Measurements from ENCODE around the gene NUAK1.

The NUAK1 gene

DNA sequence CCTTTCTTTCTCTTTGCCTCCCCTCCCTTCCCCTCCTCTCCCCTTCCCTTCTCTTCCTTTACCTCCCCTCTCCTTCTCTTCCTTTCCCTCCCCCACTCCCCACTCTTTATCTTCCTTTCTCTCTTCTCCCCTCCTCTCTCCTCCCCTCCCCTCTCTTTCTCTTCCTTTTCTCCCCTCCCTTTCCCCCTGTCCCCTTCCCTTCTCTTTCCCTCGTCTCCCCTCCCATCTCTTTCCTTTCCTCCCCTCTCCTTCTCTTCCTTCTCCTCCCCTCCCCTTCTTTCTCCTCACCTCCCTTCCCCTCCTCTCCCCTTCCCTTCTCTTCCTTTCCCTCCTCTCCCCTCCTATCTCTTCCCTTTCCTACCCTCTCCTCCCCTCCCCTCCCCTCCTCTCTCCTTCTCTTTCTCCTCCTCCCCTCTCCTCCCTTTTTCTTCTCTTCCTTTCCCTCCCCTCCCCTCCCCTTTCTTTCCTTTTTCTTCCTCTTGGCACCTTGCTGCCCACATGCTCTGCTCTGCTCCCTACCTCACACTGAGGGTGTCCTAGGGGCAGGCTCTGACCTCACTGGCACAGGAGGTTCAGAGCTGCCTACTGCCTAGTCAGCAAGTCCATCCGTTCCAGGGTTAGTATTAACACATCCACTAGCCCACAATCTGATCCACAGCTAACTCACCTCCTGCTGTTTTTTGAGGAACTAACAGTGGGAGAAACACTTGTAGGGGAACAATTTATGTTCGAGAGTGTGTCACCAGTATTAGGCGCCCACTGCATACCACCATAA, 101.0 kb downstream of the NUAK1 start:
- H3K4me2 ChIP-seq (ENCODE audit: low read length): no peak overlapping the region
- no peak overlapping the region for H3K9ac ChIP-seq (ENCODE audit: low read length)
- no peak overlapping the region for H3K27ac ChIP-seq (ENCODE audit: low read length)
- H3K4me1 ChIP-seq (ENCODE audit: low read length): no peaks in the 10 kb centered on the region
- H3K27me3 ChIP-seq (ENCODE audit: low read depth, low read length): no peaks in the 10 kb centered on the region
- TF ChIP-seq EZH2phosphoT487 (IDR thresholded peaks at IDR 0.05; ENCODE audit: low read depth): no peak
- TF ChIP-seq, protein P1, sequence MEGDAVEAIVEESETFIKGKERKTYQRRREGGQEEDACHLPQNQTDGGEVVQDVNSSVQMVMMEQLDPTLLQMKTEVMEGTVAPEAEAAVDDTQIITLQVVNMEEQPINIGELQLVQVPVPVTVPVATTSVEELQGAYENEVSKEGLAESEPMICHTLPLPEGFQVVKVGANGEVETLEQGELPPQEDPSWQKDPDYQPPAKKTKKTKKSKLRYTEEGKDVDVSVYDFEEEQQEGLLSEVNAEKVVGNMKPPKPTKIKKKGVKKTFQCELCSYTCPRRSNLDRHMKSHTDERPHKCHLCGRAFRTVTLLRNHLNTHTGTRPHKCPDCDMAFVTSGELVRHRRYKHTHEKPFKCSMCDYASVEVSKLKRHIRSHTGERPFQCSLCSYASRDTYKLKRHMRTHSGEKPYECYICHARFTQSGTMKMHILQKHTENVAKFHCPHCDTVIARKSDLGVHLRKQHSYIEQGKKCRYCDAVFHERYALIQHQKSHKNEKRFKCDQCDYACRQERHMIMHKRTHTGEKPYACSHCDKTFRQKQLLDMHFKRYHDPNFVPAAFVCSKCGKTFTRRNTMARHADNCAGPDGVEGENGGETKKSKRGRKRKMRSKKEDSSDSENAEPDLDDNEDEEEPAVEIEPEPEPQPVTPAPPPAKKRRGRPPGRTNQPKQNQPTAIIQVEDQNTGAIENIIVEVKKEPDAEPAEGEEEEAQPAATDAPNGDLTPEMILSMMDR (IDR thresholded peaks at IDR 0.05; ENCODE audit: low read depth, low read length): no peak
- no peaks in the 10 kb centered on the region for H3K36me3 ChIP-seq (replicated peaks; ENCODE audit: low read depth, low read length)
- no peak overlapping the region for H3K4me3 ChIP-seq (ENCODE audit: low read length)
- no peak overlapping the region for H2AFZ ChIP-seq (ENCODE audit: low read depth, low read length)
- H4K20me1 ChIP-seq (ENCODE audit: insufficient read depth, low read length): no peaks in the 10 kb centered on the region
- no peaks in the 10 kb centered on the region for H3K79me2 ChIP-seq (ENCODE audit: low read length)
- H3K9me3 ChIP-seq (ENCODE audit: insufficient read depth, low read length): no peaks in the 10 kb centered on the region

DNA sequence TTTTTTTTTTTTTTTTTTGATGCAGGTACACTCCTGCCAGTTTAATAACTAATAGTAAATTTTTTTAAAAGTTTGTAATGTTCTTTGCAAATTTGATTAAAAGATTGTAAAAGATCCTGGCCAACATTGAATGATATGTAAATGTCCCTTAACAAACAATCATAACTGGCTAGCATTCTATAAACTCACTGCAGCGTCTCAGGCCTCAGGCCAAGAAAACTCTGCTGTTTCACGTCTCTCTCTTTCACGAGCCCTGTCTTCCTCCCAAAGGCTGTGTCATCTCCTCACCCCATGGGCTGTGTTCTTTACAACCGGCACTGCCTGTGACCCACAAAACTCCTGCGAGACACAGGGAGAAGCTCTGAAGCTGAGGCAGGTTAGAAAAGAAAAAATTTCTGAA, 103.3 kb downstream of the NUAK1 start:
- no peaks in the 10 kb centered on the region for H4K20me1 ChIP-seq (ENCODE audit: insufficient read depth, low read length)
- H3K27me3 ChIP-seq (ENCODE audit: low read depth, low read length): no peaks in the 10 kb centered on the region
- H3K4me1 ChIP-seq (ENCODE audit: low read length): peaks cover 9% of the 10 kb centered on the region
- no peaks in the 10 kb centered on the region for H3K36me3 ChIP-seq (replicated peaks; ENCODE audit: low read depth, low read length)
- H3K9me3 ChIP-seq (ENCODE audit: insufficient read depth, low read length): no peaks in the 10 kb centered on the region
- H3K27ac ChIP-seq (ENCODE audit: low read length): no peak overlapping the region
- no peak overlapping the region for H3K9ac ChIP-seq (ENCODE audit: low read length)
- H3K4me3 ChIP-seq (ENCODE audit: low read length): no peak overlapping the region
- no peak overlapping the region for H3K4me2 ChIP-seq (ENCODE audit: low read length)
- no peaks in the 10 kb centered on the region for H3K79me2 ChIP-seq (ENCODE audit: low read length)
- TF ChIP-seq, protein P1 (IDR thresholded peaks at IDR 0.05; ENCODE audit: low read depth, low read length): no peak
- no peak for TF ChIP-seq EZH2phosphoT487 (IDR thresholded peaks at IDR 0.05; ENCODE audit: low read depth)
- no peak overlapping the region for H2AFZ ChIP-seq (ENCODE audit: low read depth, low read length)

DNA sequence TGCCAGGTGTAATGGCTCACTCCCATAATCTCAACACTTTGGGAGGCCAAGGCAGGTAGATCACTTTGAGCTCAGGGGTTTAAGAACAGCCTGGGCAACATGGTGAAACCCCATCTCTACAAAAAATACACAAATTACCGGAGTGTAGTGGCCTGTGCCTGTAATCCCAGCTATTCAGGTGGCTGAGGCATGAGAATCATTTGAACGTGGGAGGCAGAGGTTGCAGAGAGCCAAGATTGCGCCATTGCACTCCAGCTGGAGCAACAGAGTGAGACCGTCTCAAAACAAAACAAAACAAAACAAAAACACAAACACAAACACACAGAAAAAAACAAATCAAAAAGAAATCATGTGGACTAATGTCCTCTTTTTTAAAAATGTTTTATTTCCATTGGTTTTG, 104.4 kb downstream of the NUAK1 start:
- Histone ChIP-seq H3K4me2 (ENCODE audit: low read length) (no peak overlapping the region), H3K27ac (ENCODE audit: low read length) (no peak overlapping the region)

DNA sequence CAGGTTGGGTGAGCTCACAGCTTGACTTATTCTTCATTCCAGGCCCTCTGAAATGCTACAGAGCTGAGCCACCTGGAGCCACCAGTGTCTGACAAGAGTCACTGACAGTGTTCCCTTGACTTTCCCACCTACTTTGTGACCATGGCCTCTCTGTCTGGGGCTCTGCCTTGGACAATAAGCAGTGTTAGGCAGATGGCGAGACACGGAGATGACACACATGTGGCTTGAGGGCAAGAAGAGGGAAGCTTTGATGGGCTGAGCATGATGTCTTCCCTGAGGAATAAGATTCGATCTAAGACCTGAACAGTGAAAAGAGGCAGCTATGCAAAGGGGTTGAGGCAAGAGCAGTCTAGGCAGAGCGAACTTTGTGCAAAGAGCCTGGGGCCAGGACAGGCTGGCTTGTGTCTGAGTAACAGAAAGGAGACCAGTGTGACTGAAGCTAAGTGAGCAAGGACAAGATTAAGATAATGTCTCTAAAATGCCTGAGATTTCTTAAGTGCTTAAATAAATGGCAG, 105.5 kb downstream of the NUAK1 start:
- Histone ChIP-seq H4K20me1 (ENCODE audit: insufficient read depth, low read length) (no peaks in the 10 kb centered on the region), H3K4me1 (ENCODE audit: low read length) (peaks cover 22% of the 10 kb centered on the region), H3K9ac (ENCODE audit: low read length) (no peak overlapping the region), H3K4me2 (ENCODE audit: low read length) (no peak overlapping the region), H3K36me3 (replicated peaks; ENCODE audit: low read depth, low read length) (no peaks in the 10 kb centered on the region), H3K9me3 (ENCODE audit: insufficient read depth, low read length) (no peaks in the 10 kb centered on the region), H3K4me3 (ENCODE audit: low read length) (no peak overlapping the region), H3K27ac (ENCODE audit: low read length) (no peak overlapping the region), H3K79me2 (ENCODE audit: low read length) (no peaks in the 10 kb centered on the region), H3K27me3 (ENCODE audit: low read depth, low read length) (no peaks in the 10 kb centered on the region), H2AFZ (ENCODE audit: low read depth, low read length) (no peak overlapping the region)
- TF ChIP-seq, protein P1 (IDR thresholded peaks at IDR 0.05; ENCODE audit: low read depth, low read length): no peak
- TF ChIP-seq EZH2phosphoT487 (IDR thresholded peaks at IDR 0.05; ENCODE audit: low read depth): no peak

More for the DNA sequence above, 104.4 kb downstream of the NUAK1 start:
- no peak overlapping the region for H3K4me3 ChIP-seq (ENCODE audit: low read length)
- no peaks in the 10 kb centered on the region for H3K36me3 ChIP-seq (replicated peaks; ENCODE audit: low read depth, low read length)
- H4K20me1 ChIP-seq (ENCODE audit: insufficient read depth, low read length): no peaks in the 10 kb centered on the region
- no peak overlapping the region for H3K9ac ChIP-seq (ENCODE audit: low read length)
- no peaks in the 10 kb centered on the region for H3K9me3 ChIP-seq (ENCODE audit: insufficient read depth, low read length)
- TF ChIP-seq, protein P1 (IDR thresholded peaks at IDR 0.05; ENCODE audit: low read depth, low read length): no peak
- no peak for TF ChIP-seq EZH2phosphoT487 (IDR thresholded peaks at IDR 0.05; ENCODE audit: low read depth)
- no peaks in the 10 kb centered on the region for H3K79me2 ChIP-seq (ENCODE audit: low read length)
- no peaks in the 10 kb centered on the region for H3K27me3 ChIP-seq (ENCODE audit: low read depth, low read length)
- H3K4me1 ChIP-seq (ENCODE audit: low read length): peaks cover 18% of the 10 kb centered on the region
- no peak overlapping the region for H2AFZ ChIP-seq (ENCODE audit: low read depth, low read length)

All from OCI-LY3 (cell line).